Adrenal gland (tissue), 12 donors: ENCODE measurements around the gene DCAF10. TPM values are rescaled to one million over a fixed set of nuclear protein-coding genes. Genes with fewer than 3 reads are reported as not detected.
"Not testable (repeated sequence)": the region's sequence is repeated elsewhere in the genome, so short reads cannot be mapped to it uniquely, and the experiment has no call there.

Experiments
- DNase-seq, 7 donors: peaks; one replicate each; pipeline ENCODE4 v3.0.0-alpha.2; 2019 to 2020
- H3K27ac ChIP-seq, 5 donors: fragments of 200-600 bp; sonication (generic) in 4 of 5; 1 replicate in 3 of 5; 2 replicates in 2 of 5; pipeline versions ENCODE4 v1.5.1 to v1.8.0; 2016 to 2020; ENCODE audit warnings: mild to moderate bottlenecking in 1 of 5
- H3K27me3 ChIP-seq: fragments of 200-600 bp; 2 replicates; pipeline ENCODE4 v1.8.0; 2021
- H3K36me3 ChIP-seq, 2 donors: fragments of 200-600 bp; replicated peaks in 1 of 2; 1 replicate in 1 of 2; 2 replicates in 1 of 2; pipeline versions ENCODE4 v1.5.1 to v1.8.0; 2018 to 2022
- H3K4me1 ChIP-seq, 2 donors: fragments of 200-600 bp; replicated peaks in 1 of 2; 1 replicate in 1 of 2; 2 replicates in 1 of 2; pipeline versions ENCODE4 v1.5.1 to v1.8.0; 2018 to 2021
- H3K4me3 ChIP-seq, 4 donors: fragments of 200-600 bp; sonication (generic) in 3 of 4; one replicate each; pipeline ENCODE4 v1.5.1; 2016 to 2018
- H3K9me3 ChIP-seq, 3 donors: fragments of 200-600 bp; sonication (generic) in 1 of 3; replicated peaks in 1 of 3; 1 replicate in 2 of 3; 2 replicates in 1 of 3; pipeline versions ENCODE4 v1.5.1 to v1.8.0; 2016 to 2021
- CTCF ChIP-seq, 6 experiments: fragments of 450-650 bp in 4 of 6; fragments of 200-600 bp in 2 of 6; sonication (generic) in 1 of 6; IDR thresholded peaks; 1 replicate in 5 of 6; 2 replicates in 1 of 6; pipeline versions ENCODE4 v1.5.1 to v1.8.0; 2016 to 2021; ENCODE audit warnings: antibody characterized with exemption in 6 of 6, mild to moderate bottlenecking in 2 of 6, moderate library complexity in 1 of 6
- POLR2A ChIP-seq, 2 donors: fragments of 450-650 bp; IDR thresholded peaks; one replicate each; pipeline ENCODE4 v1.6.1; 2017; ENCODE audit warnings: antibody characterized with exemption in 2 of 2, mild to moderate bottlenecking in 2 of 2, moderate library complexity in 1 of 2
- WGBS, 4 donors: extraction: QIAGEN DNeasy Blood & Tissue Kit in 2 of 4; methylation state at CpG; one replicate each; pipeline versions ENCODE4 v1.1.5 to v1.1.7; 2013 to 2017; 5-methylcytosine and 5-hydroxymethylcytosine counted together
- intact Hi-C, 2 donors: fragments of 100-400 bp; cut with DNase I; formaldehyde crosslinking; loops; one replicate each; pipeline versions ENCODE4 v1.14.1 to v1.15.0; 2022 to 2023
- polyA plus RNA-seq, 3 donors: library from polyadenylated mRNA; stranded (reverse); fragments of 200-250 nt in 2 of 3; fragments of 350-450 nt in 1 of 3; fragmentation: Illumina TruSeq in 1 of 3; extraction: RNeasy Lipid Tissue Mini Kit (QIAGEN cat#74804) in 1 of 3; gene quantifications; one replicate each; pipeline ENCODE4 v1.2.3, GENCODE V29; 2013 to 2014
- total RNA-seq, 9 donors: library from RNA; depleted of rRNA in 4 of 9; stranded (reverse); fragments of >200 nt in 4 of 9; fragments of 120-200 nt in 1 of 9; fragmentation: NEBNext Ultra II Directional in 1 of 9; extraction: Animal tissue kit (Norgen Biotek cat#: 25700) in 1 of 9; gene quantifications; one replicate each; pipeline versions ENCODE4 v1.1.0 to v1.2.4, GENCODE V29; 2013 to 2023
- donor health status: healthy with polysubstance abuse.
- donor health status: Bipolar disorder and iron deficiency.
- donor health status: DM: yes; HTN: yes; CAD: no.
- donor health status: DM: no; HTN: no; CAD: no.
- donor health status: DM: no; HTN: no; CAD: no.
- donor health status: DM: yes; HTN: yes; CAD: no.

The DCAF10 gene
- total and polyA plus RNA-seq, 12 donors: 7.1 to 60.6 (median 46.9) TPM

- no peaks in the 10 kb centered on the region for H3K27me3 ChIP-seq
- TF ChIP-seq CTCF (IDR thresholded peaks at IDR 0.05): no peak
- no peak for TF ChIP-seq POLR2A (IDR thresholded peaks at IDR 0.05)
- peaks cover 0 to 4% of the 10 kb centered on the region in 2 donors for H3K4me1 ChIP-seq
- H3K27ac ChIP-seq: no peak overlapping the region
- H3K4me3 ChIP-seq: no peak overlapping the region
- DNase-seq: no peak
- H3K9me3 ChIP-seq: no peaks in the 10 kb centered on the region
- peaks cover 0 to 15% of the 10 kb centered on the region in 2 donors for H3K36me3 ChIP-seq
- intact Hi-C loops: loop anchor here in 1 of 2 donors (10.0 kb wide), 1 partner anchor 45 kb away; no protein-coding TSS in a partner anchor
- WGBS, 4 donors: 88 to 95% (median 90%) methylated on average over 5 of the region's 5 CpGs
Observed at GRCh38 chr9:37820142-37820541, 19.5 kb downstream of the DCAF10 start.

GRCh38 chr9:37825174-37825573 lies 24.6 kb downstream of the DCAF10 start:
- H3K27me3 ChIP-seq, H3K9me3 ChIP-seq, H3K27ac ChIP-seq, H3K4me3 ChIP-seq, H3K4me1 ChIP-seq, DNase-seq: not testable (repeated sequence)
- WGBS, 4 donors: 93 to 99% (median 94%) methylated on average over 2 of the region's 2 CpGs
- H3K36me3 ChIP-seq: peaks cover 0 to 21% of the 10 kb centered on the region in 2 donors
- intact Hi-C loops: loop anchor here in 1 of 2 donors (10.0 kb wide), 1 partner anchor 50 kb away; no protein-coding TSS in a partner anchor

GRCh38 chr9:37827483-37828165 lies 27.0 kb downstream of the DCAF10 start:
- H3K27me3 ChIP-seq: no peaks in the 10 kb centered on the region
- no peak for TF ChIP-seq CTCF (IDR thresholded peaks at IDR 0.05)
- TF ChIP-seq POLR2A (IDR thresholded peaks at IDR 0.05): no peak
- intact Hi-C loops: loop anchor here in 1 of 2 donors (10.0 kb wide), 1 partner anchor 53 kb away; no protein-coding TSS in a partner anchor
- H3K4me3 ChIP-seq: no peak overlapping the region
- no peaks in the 10 kb centered on the region for H3K4me1 ChIP-seq
- no peak overlapping the region for H3K27ac ChIP-seq
- peaks cover 0 to 7% of the 10 kb centered on the region in 2 donors for H3K36me3 ChIP-seq
- no peaks in the 10 kb centered on the region for H3K9me3 ChIP-seq
- DNase-seq: peak in 1 of 7 donors; percentile 19
- WGBS, 4 donors: 91 to 96% (median 93%) methylated on average over 4 of the region's 4 CpGs

GRCh38 chr9:37835821-37836220 lies 35.2 kb downstream of the DCAF10 start:
- no peak for DNase-seq
- 96 to 98% (median 97%) methylated on average over 13 of the region's 13 CpGs for WGBS, 4 donors
- Histone ChIP-seq H3K4me3 (no peak overlapping the region), H3K4me1 (peaks cover 0 to 4% of the 10 kb centered on the region in 2 donors), H3K9me3 (no peaks in the 10 kb centered on the region), H3K36me3 (peaks cover 0 to 6% of the 10 kb centered on the region in 2 donors), H3K27me3 (no peaks in the 10 kb centered on the region), H3K27ac (no peak overlapping the region)
- TF ChIP-seq CTCF (IDR thresholded peaks at IDR 0.05): no peak
- no peak for TF ChIP-seq POLR2A (IDR thresholded peaks at IDR 0.05)
- intact Hi-C loops: no loop called here

- H3K9me3 ChIP-seq: no peaks in the 10 kb centered on the region
- no peak for TF ChIP-seq CTCF (IDR thresholded peaks at IDR 0.05)
- no peak for TF ChIP-seq POLR2A (IDR thresholded peaks at IDR 0.05)
- H3K27me3 ChIP-seq: no peaks in the 10 kb centered on the region
- H3K27ac ChIP-seq: no peak overlapping the region
- DNase-seq: no peak
- H3K36me3 ChIP-seq: peaks cover 0 to 6% of the 10 kb centered on the region in 2 donors
- no peak overlapping the region for H3K4me3 ChIP-seq
- 95 to 100% (median 97%) methylated on average over 2 of the region's 2 CpGs for WGBS, 4 donors
- peaks cover 0 to 5% of the 10 kb centered on the region in 2 donors for H3K4me1 ChIP-seq
- intact Hi-C loops: no loop called here
Observed at GRCh38 chr9:37836386-37836785, 35.8 kb downstream of the DCAF10 start.
